ENCODE data around the gene SRPK3. TPM values are rescaled to one million over a fixed set of nuclear protein-coding genes. Genes with fewer than 3 reads are reported as not detected.

SRPK3 gene
- total RNA-seq, 4 donors from 2014 or later, result 0.12 to 0.47 (median 0.19) TPM; not detected in 1

- no peak for ATAC-seq (ENCODE audit: low FRiP score)
- no peak for DNase-seq (ENCODE audit: low spot score)
- no peak for TF ChIP-seq CTCF (IDR thresholded peaks at IDR 0.05)
Observed at GRCh38 chrX:153825042-153825441, 44.2 kb downstream of the SRPK3 start.

- DNase-seq (ENCODE audit: low spot score), result no peak
- no peak for TF ChIP-seq CTCF (IDR thresholded peaks at IDR 0.05)
- ATAC-seq (ENCODE audit: low FRiP score), result no peak
Observed at GRCh38 chrX:153827016-153827415, 46.2 kb downstream of the SRPK3 start.

- DNase-seq (ENCODE audit: low spot score), result no peak
- ATAC-seq (ENCODE audit: low FRiP score), result no peak
- TF ChIP-seq CTCF (IDR thresholded peaks at IDR 0.05), result no peak
Observed at GRCh38 chrX:153827903-153828302, 47.1 kb downstream of the SRPK3 start.

GRCh38 chrX:153828308-153828707 lies 47.5 kb downstream of the SRPK3 start:
- ATAC-seq (ENCODE audit: low FRiP score), result no peak
- DNase-seq (ENCODE audit: low spot score), result no peak

GRCh38 chrX:153828723-153829548 lies 48.1 kb downstream of the SRPK3 start:
- DNase-seq (ENCODE audit: low spot score) (no peak), ATAC-seq (ENCODE audit: low FRiP score) (no peak)
- TF ChIP-seq CTCF (IDR thresholded peaks at IDR 0.05), result no peak

More at GRCh38 chrX:153828308-153828707, 47.5 kb downstream of the SRPK3 start:
- no peak for TF ChIP-seq CTCF (IDR thresholded peaks at IDR 0.05)

GRCh38 chrX:153829549-153829798 lies 48.6 kb downstream of the SRPK3 start:
- ATAC-seq (ENCODE audit: low FRiP score) (no peak), DNase-seq (ENCODE audit: low spot score) (no peak)
- no peak for TF ChIP-seq CTCF (IDR thresholded peaks at IDR 0.05)
